HepG2 (cell line): Measurements from ENCODE around the gene KISS1. TPM values are rescaled to one million over a fixed set of nuclear protein-coding genes. Genes with fewer than 3 reads are reported as not detected.

ENCODE experiments used
- ATAC-seq: fragments of 200-7000 bp; cut with Tn5 transposase; 3 replicates; pipeline ENCODE4 v1.9.1; 2020; ENCODE audit warnings: mild to moderate bottlenecking, moderate library complexity
- BruUV-seq: library from RNA; stranded (reverse); fragments of 400-500 nt; replicated peaks from 2 replicates; lab custom pipeline; 2021; lab: Mats Ljungman, UMichigan
- CTCF ChIA-PET: fragments of 300-600 bp; formaldehyde crosslinking; extraction: SDS; loops from one replicate; lab custom pipeline; 2021; ENCODE audit warnings: low total read pairs, inconsistent platforms, low intra/inter-chr PET ratio; lab: Yijun Ruan, JAX
- POLR2A ChIA-PET: fragments of 350-600 bp; sonication (Branson Sonifier 250); formaldehyde crosslinking; loops from one replicate; lab custom pipeline; 2020; ENCODE audit warnings: antibody characterized with exemption, inconsistent platforms; lab: Yijun Ruan, JAX
- DNase-seq: peaks from one replicate; pipeline ENCODE4 v3.0.0-alpha.2; 2015; ENCODE audit warnings: low spot score
- FAIRE-seq: peaks from 3 replicates; lab custom pipeline; 2011; peaks lifted over from hg19 to GRCh38; lab: Jason Lieb, UNC
- H2AFZ ChIP-seq: one replicate; pipeline ENCODE4 v1.6.1; 2011; ENCODE audit warnings: low read length, inconsistent platforms
- H3K27ac ChIP-seq: fragments of 300-600 bp; 3 replicates; pipeline ENCODE4 v1.8.0; 2011; ENCODE audit warnings: mixed run types, mild to moderate bottlenecking, mixed read lengths, low read length, inconsistent platforms; ENCODE audit not compliant: insufficient read depth; ENCODE audit errors: extremely low read length
- H3K27me3 ChIP-seq, 2 experiments: fragments of 200-600 bp in 1 of 2; 2 replicates in 1 of 2; 3 replicates in 1 of 2; pipeline versions ENCODE4 v1.6.0 to v1.8.0; 2011; ENCODE audit warnings: low read length in 2 of 2, mild to moderate bottlenecking in 2 of 2, moderate library complexity in 2 of 2, inconsistent platforms in 1 of 2; ENCODE audit not compliant: insufficient read depth in 2 of 2, control insufficient read depth in 1 of 2
- H3K36me3 ChIP-seq, 2 experiments: fragments of 200-600 bp in 1 of 2; replicated peaks in 1 of 2; 2 replicates in 1 of 2; 3 replicates in 1 of 2; pipeline versions ENCODE4 v1.5.1 to v1.8.0; 2011; ENCODE audit warnings: low read length in 2 of 2, inconsistent platforms in 1 of 2; ENCODE audit not compliant: insufficient read depth in 2 of 2, control insufficient read depth in 1 of 2
- H3K4me1 ChIP-seq: 2 replicates; pipeline ENCODE4 v1.5.1; 2012; ENCODE audit warnings: low read length, inconsistent platforms; ENCODE audit not compliant: insufficient read depth
- H3K4me2 ChIP-seq: 2 replicates; pipeline ENCODE4 v1.6.0; 2011; ENCODE audit warnings: low read depth, low read length, inconsistent platforms
- H3K4me3 ChIP-seq, 3 experiments: fragments of 200-600 bp in 1 of 3; sonication (generic), shearing (Covaris generic) in 1 of 3; replicated peaks in 1 of 3; 2 replicates each; pipeline ENCODE4 v1.5.1; 2011 to 2016; ENCODE audit warnings: low read length in 3 of 3, inconsistent platforms in 2 of 3, low read depth in 2 of 3, mild to moderate bottlenecking in 2 of 3, control low read depth in 1 of 3, mixed read lengths in 1 of 3; ENCODE audit not compliant: insufficient read depth in 1 of 3
- H3K79me2 ChIP-seq: one replicate; pipeline ENCODE4 v1.6.1; 2011; ENCODE audit warnings: low read length, inconsistent platforms; ENCODE audit not compliant: insufficient read depth
- H3K9ac ChIP-seq: 2 replicates; pipeline ENCODE4 v1.6.0; 2011; ENCODE audit warnings: mild to moderate bottlenecking, low read depth, low read length, inconsistent platforms; ENCODE audit not compliant: insufficient read depth
- H3K9me3 ChIP-seq: 2 replicates; pipeline ENCODE4 v1.5.1; 2012; ENCODE audit warnings: mild to moderate bottlenecking, low read length
- H4K20me1 ChIP-seq: 2 replicates; pipeline ENCODE4 v1.6.0; 2011; ENCODE audit warnings: inconsistent platforms, mild to moderate bottlenecking, low read length, moderate library complexity; ENCODE audit not compliant: insufficient read depth
- ATAD3A ChIP-seq: sonication (generic); formaldehyde crosslinking; IDR thresholded peaks from 2 replicates; pipeline ENCODE4 v1.4.0; 2020; ENCODE audit warnings: missing genetic modification reagents
- CSRNP2 ChIP-seq: sonication (generic); formaldehyde crosslinking; conservative IDR thresholded peaks from 2 replicates; pipeline ENCODE4 v1.8.0; 2022; ENCODE audit warnings: low read depth, missing genetic modification reagents
- ELF4 ChIP-seq: sonication (generic); formaldehyde crosslinking; IDR thresholded peaks from 2 replicates; pipeline ENCODE4 v1.5.0; 2020; ENCODE audit warnings: missing genetic modification reagents, mild to moderate bottlenecking, moderate library complexity, borderline replicate concordance
- ESRRA ChIP-seq: sonication (generic); formaldehyde crosslinking; IDR thresholded peaks from 2 replicates; pipeline ENCODE4 v1.5.1; 2020; ENCODE audit warnings: mild to moderate bottlenecking, low read depth, missing genetic modification reagents
- GABPA ChIP-seq, 2 experiments: IDR thresholded peaks; 2 replicates each; pipeline ENCODE4 v1.6.1; 2011 to 2016; ENCODE audit warnings: low read depth in 2 of 2, low read length in 1 of 2, missing biosample characterization in 1 of 2, missing genetic modification characterization in 1 of 2
- GPBP1L1 ChIP-seq: sonication (generic); formaldehyde crosslinking; IDR thresholded peaks from 2 replicates; pipeline ENCODE4 v1.5.0; 2020; ENCODE audit warnings: mild to moderate bottlenecking, missing genetic modification reagents
- NFATC3 ChIP-seq: sonication (generic); formaldehyde crosslinking; IDR thresholded peaks from 2 replicates; pipeline ENCODE4 v1.5.1; 2020; ENCODE audit warnings: mild to moderate bottlenecking, missing genetic modification reagents
- NFYC ChIP-seq: IDR thresholded peaks from 2 replicates; pipeline ENCODE4 v1.6.1; 2016; ENCODE audit warnings: missing genetic modification reagents, missing compliant biosample characterization
- NR2F1 ChIP-seq, 2 experiments: fragments of 450-650 bp in 1 of 2; formaldehyde crosslinking in 1 of 2; IDR thresholded peaks; 2 replicates each; pipeline versions ENCODE4 v1.5.0 to v1.6.1; 2016 to 2020; ENCODE audit warnings: mild to moderate bottlenecking in 1 of 2, missing compliant biosample characterization in 1 of 2, missing genetic modification reagents in 1 of 2, moderate library complexity in 1 of 2
- PTBP1 ChIP-seq: fragments of 200-400 bp; formaldehyde crosslinking; IDR thresholded peaks from 2 replicates; pipeline ENCODE4 v1.6.1; 2018; ENCODE audit warnings: low read length, low read depth; ENCODE audit not compliant: poor library complexity, severe bottlenecking
- ZMYM4 ChIP-seq: sonication (generic); formaldehyde crosslinking; IDR thresholded peaks from 2 replicates; pipeline ENCODE4 v1.8.1; 2023; ENCODE audit warnings: mild to moderate bottlenecking, missing genetic modification reagents
- ZNF225 ChIP-seq: sonication (generic); formaldehyde crosslinking; IDR thresholded peaks from 2 replicates; pipeline ENCODE4 v1.4.0; 2020; ENCODE audit warnings: mild to moderate bottlenecking, missing genetic modification reagents
- ZNF292 ChIP-seq: sonication (generic); formaldehyde crosslinking; IDR thresholded peaks from 2 replicates; pipeline ENCODE4 v1.8.1; 2022; ENCODE audit warnings: mild to moderate bottlenecking, low read depth, missing genetic modification reagents, borderline replicate concordance
- ZNF597 ChIP-seq: sonication (generic); formaldehyde crosslinking; IDR thresholded peaks from 2 replicates; pipeline ENCODE4 v1.5.0; 2020; ENCODE audit warnings: missing genetic modification reagents
- ZSCAN9 ChIP-seq: IDR thresholded peaks from 2 replicates; pipeline ENCODE4 v1.6.1; 2016; ENCODE audit warnings: borderline replicate concordance
- WGBS: methylation state at CpG from one replicate; pipeline ENCODE4 v1.1.6; 2017; ENCODE audit warnings: low lambda C conversion rate; 5-methylcytosine and 5-hydroxymethylcytosine counted together
- in situ Hi-C: cut with HindIII; loops from 2 replicates; pipeline ENCODE4 v1.10.0; 2017; ENCODE audit warnings: low pct_unique_long_range_greater_than_20kb; ENCODE audit not compliant: extremely low pct_ligation_motif_present
- intact Hi-C: fragments of 100-400 bp; cut with micrococcal nuclease; formaldehyde crosslinking; loops from one replicate; pipeline ENCODE4 v1.10.0; 2022; ENCODE audit not compliant: unreplicated experiment
- polyA plus RNA-seq, 8 experiments: library from polyadenylated mRNA; depleted of rRNA in 3 of 8; stranded (reverse) in 7 of 8; unstranded in 1 of 8; fragments of >200 nt; fragmentation: Illumina TruSeq in 4 of 8; extraction: Trizol in 4 of 8; gene quantifications; 2 replicates each; pipeline versions ENCODE4 v1.2.1 to v1.2.3, GENCODE V29; 2011 to 2016; ENCODE audit warnings: low read depth in 4 of 8, missing spikeins in 1 of 8, mixed read lengths in 1 of 8; ENCODE audit not compliant: insufficient read depth in 1 of 8
- total RNA-seq, 5 experiments: library from RNA; depleted of rRNA; stranded (reverse); fragments of >200 nt; fragmentation: Illumina TruSeq; extraction: Trizol; gene quantifications; 2 replicates each; pipeline ENCODE4 v1.2.3, GENCODE V29; 2016; ENCODE audit warnings: low read depth in 1 of 5

KISS1 gene
- total and polyA plus RNA-seq, 2 of the 13 experiments (the other 11 are each of a cell fraction or from before 2014, with no cell fraction given) = 0.24 to 0.80 TPM

- TF ChIP-seq CSRNP2 (no peak), ZNF597 (CRISPR knock-in tag) (no peak), NFYC (CRISPR knock-in tag) (no peak), ATAD3A (CRISPR knock-in tag) (no peak), NR2F1 (CRISPR knock-in tag; IDR thresholded peaks at IDR 0.05) (no peak), PTBP1 (no peak), ELF4 (CRISPR knock-in tag) (no peak), ZSCAN9 (no peak)
Measured at GRCh38 chr1:204207136-204207616, 10.9 kb upstream of the KISS1 start (continued).

- Histone ChIP-seq H3K9ac (no peak overlapping the region), H2AFZ (no peak overlapping the region), H3K36me3 (no peaks in the 10 kb centered on the region; a peak in 2 of 5 replicates), H3K27me3 (no peaks in the 10 kb centered on the region), H3K79me2 (peaks cover 4% of the 10 kb centered on the region), H3K27ac (no peak overlapping the region), H3K4me1 (peaks cover 19% of the 10 kb centered on the region), H4K20me1 (peaks cover 9% of the 10 kb centered on the region), H3K4me3 (no peak overlapping the region), H3K4me2 (no peak overlapping the region), H3K9me3 (no peaks in the 10 kb centered on the region)
- no peak for FAIRE-seq
- TF ChIP-seq GABPA (IDR thresholded peaks at IDR 0.05; ENCODE audit: low read depth, low read length) (no peak), GABPA (CRISPR knock-in tag; IDR thresholded peaks at IDR 0.05; ENCODE audit: low read depth) (no peak), ZNF292 (no peak), ZNF225 (no peak), GPBP1L1 (CRISPR knock-in tag) (no peak), ESRRA (no peak), NFATC3 (CRISPR knock-in tag) (no peak), ZMYM4 (no peak)
- no TSS peak for BruUV-seq
- WGBS = 77% methylated on average over 2 of the region's 2 CpGs
- intact Hi-C loops (no loop called here), in situ Hi-C loops (loop anchor here (10.0 kb wide), 1 partner anchor 341 kb away; the partner anchor contains the start of gene SNRPE)
- no peak for DNase-seq
- CTCF ChIA-PET = interaction anchor here (1.1 to 4.2 kb wide), 3 partner anchors 43 to 345 kb away, joined by 3 to 48 read pairs (median 4); partner anchors contain the start of gene SNRPE
- no peak for ATAC-seq
- POLR2A ChIA-PET = no interaction called here
Measured at GRCh38 chr1:204206121-204206520, 9.8 kb upstream of the KISS1 start.
